ENCODE data around the gene CABLES2.

DNA sequence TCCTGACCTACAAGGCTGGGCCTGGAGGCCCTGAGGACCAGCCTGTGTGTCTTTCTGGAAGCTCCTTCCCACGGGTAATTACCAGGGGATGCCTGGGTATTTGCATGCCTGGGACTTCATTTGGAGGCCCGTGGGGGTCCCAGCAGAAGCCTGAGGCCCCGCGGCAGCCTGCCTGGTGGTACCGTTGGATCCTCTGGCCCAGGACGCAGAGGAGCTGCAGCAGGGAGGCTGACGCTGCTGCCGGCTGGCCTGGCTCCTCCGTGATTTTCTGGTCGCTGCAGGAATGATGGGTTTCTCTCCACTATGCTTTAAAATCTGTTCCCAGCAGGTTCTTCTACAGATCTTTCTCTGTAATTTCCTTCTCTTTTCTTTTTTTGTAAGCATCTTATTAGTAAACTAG lies 6.5 kb downstream of the CABLES2 start:
- TF ChIP-seq, protein P1, sequence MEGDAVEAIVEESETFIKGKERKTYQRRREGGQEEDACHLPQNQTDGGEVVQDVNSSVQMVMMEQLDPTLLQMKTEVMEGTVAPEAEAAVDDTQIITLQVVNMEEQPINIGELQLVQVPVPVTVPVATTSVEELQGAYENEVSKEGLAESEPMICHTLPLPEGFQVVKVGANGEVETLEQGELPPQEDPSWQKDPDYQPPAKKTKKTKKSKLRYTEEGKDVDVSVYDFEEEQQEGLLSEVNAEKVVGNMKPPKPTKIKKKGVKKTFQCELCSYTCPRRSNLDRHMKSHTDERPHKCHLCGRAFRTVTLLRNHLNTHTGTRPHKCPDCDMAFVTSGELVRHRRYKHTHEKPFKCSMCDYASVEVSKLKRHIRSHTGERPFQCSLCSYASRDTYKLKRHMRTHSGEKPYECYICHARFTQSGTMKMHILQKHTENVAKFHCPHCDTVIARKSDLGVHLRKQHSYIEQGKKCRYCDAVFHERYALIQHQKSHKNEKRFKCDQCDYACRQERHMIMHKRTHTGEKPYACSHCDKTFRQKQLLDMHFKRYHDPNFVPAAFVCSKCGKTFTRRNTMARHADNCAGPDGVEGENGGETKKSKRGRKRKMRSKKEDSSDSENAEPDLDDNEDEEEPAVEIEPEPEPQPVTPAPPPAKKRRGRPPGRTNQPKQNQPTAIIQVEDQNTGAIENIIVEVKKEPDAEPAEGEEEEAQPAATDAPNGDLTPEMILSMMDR (IDR thresholded peaks at IDR 0.05), result no peak
- no peak for TF ChIP-seq POLR2A (IDR thresholded peaks at IDR 0.05)
